Measurements from ENCODE around the gene BUD31. TPM values are rescaled to one million over a fixed set of nuclear protein-coding genes. Genes with fewer than 3 reads are reported as not detected.
A peak's percentile ranks its signal among the peaks of the same experiment; 100 is the strongest.
"Not testable (repeated sequence)": the region's sequence is repeated elsewhere in the genome, so short reads cannot be mapped to it uniquely, and the experiment has no call there.

BUD31 gene
- total RNA-seq, 4 donors from 2014 or later, result 61.8 to 82.0 (median 66.2) TPM

DNA sequence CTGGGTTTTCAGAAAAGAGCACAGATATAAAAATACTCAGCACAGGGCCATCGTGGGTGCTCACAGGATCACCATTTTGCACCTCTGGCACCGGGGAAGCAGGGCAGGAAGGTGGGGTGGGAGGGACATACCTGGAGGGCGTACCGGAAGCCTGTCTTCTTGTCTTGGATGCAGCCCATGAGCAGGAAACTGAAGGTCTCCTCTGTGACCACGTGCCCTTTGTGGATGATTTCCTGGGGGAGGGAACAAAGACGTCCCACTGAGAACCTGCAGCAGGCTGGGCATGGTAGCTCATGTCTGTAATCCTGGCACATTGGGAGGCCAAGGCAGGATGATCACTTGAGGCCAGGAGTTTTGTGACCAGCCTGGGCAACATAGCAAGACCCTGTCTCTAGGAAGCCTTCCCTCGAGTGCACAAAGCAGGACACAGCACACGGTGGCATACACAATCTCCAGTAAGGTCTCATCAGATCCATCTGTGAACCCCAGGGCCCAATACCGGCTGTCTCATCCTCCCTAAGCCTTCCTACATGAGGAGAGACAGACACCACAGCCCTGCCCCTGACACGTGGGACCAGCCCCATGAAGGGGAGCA, 20.3 kb downstream of the BUD31 start:
- H3K27me3 ChIP-seq, result no peaks in the 10 kb centered on the region
- H3K9me3 ChIP-seq, result no peaks in the 10 kb centered on the region
- no peak overlapping the region for H3K27ac ChIP-seq (replicated peaks in 1 of 4)
- H3K4me1 ChIP-seq, result no peaks in the 10 kb centered on the region
- intact Hi-C loops (cut with DNase I), result no loop called here
- WGBS, result 96% methylated on average over 7 of the region's 10 CpGs
- H3K4me3 ChIP-seq, result no peak overlapping the region
- H3K36me3 ChIP-seq, result peaks cover 40 to 93% (median 74%) of the 10 kb centered on the region in 4 donors
- TF ChIP-seq POLR2A (IDR thresholded peaks at IDR 0.05; ENCODE audit: low read depth) (no peak), EP300 (IDR thresholded peaks at IDR 0.05) (no peak), POLR2AphosphoS5 (IDR thresholded peaks at IDR 0.05) (no peak)
- TF ChIP-seq, protein P1, sequence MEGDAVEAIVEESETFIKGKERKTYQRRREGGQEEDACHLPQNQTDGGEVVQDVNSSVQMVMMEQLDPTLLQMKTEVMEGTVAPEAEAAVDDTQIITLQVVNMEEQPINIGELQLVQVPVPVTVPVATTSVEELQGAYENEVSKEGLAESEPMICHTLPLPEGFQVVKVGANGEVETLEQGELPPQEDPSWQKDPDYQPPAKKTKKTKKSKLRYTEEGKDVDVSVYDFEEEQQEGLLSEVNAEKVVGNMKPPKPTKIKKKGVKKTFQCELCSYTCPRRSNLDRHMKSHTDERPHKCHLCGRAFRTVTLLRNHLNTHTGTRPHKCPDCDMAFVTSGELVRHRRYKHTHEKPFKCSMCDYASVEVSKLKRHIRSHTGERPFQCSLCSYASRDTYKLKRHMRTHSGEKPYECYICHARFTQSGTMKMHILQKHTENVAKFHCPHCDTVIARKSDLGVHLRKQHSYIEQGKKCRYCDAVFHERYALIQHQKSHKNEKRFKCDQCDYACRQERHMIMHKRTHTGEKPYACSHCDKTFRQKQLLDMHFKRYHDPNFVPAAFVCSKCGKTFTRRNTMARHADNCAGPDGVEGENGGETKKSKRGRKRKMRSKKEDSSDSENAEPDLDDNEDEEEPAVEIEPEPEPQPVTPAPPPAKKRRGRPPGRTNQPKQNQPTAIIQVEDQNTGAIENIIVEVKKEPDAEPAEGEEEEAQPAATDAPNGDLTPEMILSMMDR (IDR thresholded peaks at IDR 0.05), result no peak
- no peak for DNase-seq (ENCODE audit: extremely low spot score)

DNA sequence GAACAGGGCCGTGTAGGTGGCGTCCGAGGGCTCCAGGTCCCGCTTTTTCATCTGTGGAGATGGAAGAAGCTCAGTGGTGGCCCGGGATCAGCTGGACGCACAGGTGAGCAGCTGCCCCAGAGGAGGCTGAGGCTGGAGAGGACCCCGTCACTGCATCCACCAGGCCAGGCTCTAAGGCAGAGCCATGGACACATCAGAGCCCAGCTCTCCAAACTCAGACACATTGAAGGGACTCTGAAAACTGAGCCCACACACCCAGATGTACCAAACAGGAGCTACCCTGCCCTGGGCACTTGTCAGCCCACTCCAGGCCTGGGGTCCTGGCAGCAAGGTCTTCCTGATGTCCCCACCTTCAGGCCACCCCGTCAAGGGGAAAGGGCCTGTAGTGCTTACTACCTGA, 21.0 kb downstream of the BUD31 start:
- DNase-seq (ENCODE audit: extremely low spot score), result no peak
- TF ChIP-seq EP300 (IDR thresholded peaks at IDR 0.05) (no peak), POLR2A (IDR thresholded peaks at IDR 0.05; ENCODE audit: low read depth) (no peak), POLR2AphosphoS5 (IDR thresholded peaks at IDR 0.05) (no peak)
- TF ChIP-seq, protein P1 (IDR thresholded peaks at IDR 0.05), result no peak
- 100% methylated on average over 7 of the region's 8 CpGs for WGBS
- no peaks in the 10 kb centered on the region for H3K27me3 ChIP-seq
- no peak overlapping the region for H3K4me3 ChIP-seq
- no peaks in the 10 kb centered on the region for H3K4me1 ChIP-seq
- intact Hi-C loops (cut with DNase I), result no loop called here
- H3K36me3 ChIP-seq, result peaks cover 40 to 93% (median 74%) of the 10 kb centered on the region in 4 donors
- no peaks in the 10 kb centered on the region for H3K9me3 ChIP-seq
- H3K27ac ChIP-seq (replicated peaks in 1 of 4), result no peak overlapping the region

DNA sequence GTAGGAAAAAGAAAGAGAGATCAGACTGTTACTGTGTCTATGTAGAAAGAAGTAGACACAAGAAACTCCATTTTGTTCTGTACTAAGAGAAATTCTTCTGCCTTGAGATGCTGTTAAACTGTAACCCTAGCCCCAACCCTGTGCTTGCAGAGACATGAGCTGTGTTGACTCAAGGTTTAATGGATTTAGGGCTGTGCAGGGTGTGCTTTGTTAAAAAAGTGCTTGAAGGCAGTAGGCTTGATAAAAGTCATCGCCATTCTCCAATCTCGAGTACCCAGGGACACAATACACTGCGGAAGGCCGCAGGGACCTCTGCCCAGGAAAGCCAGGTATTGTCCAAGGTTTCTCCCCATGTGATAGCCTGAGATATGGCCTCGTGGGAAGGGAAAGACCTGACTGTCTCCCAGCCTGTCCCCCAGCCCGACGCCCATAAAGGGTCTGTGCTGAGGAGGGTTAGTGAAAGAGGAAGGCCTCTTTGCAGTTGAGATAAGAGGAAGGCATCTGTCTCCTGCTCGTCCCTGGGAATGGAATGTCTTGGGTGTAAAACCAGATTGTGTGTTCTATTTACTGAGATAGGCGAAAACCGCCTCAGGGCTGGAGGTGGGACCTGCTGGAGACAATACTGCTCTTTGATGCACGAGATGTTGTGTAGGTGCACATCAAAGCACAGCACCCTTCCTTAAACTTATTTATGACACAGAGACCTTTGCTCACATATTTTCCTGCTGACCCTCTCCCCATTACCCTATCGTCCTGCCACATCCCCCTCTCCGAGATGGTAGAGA, 23.2 kb downstream of the BUD31 start:
- H3K27me3 ChIP-seq; DNase-seq (ENCODE audit: extremely low spot score); H3K27ac ChIP-seq (replicated peaks in 1 of 4); H3K4me3 ChIP-seq; intact Hi-C loops (cut with DNase I); H3K4me1 ChIP-seq; H3K9me3 ChIP-seq: not testable (repeated sequence)
- WGBS, result 93% methylated on average over 13 of the region's 13 CpGs
- peaks cover 36 to 85% (median 68%) of the 10 kb centered on the region in 4 donors for H3K36me3 ChIP-seq

DNA sequence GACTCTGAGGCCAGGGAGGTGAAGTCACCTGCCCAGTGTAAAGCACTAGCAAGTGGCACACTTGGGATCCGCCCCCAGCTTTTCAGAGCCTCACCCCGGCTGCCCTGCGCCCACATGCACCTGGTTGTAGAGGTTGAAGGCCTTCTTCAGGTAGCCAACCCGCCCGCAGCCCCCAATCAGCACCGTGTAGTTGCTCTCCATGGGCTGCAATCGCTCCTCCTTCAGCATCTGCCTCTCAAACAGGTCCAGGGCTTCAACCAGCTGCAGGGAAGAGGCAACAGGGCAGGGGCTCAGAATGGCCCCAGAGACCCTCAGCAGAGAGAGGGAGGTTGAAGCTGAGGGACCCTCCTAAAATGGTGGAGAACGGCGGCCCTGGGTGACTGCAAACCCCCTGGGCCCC, 24.4 kb downstream of the BUD31 start:
- peaks cover 36 to 76% (median 66%) of the 10 kb centered on the region in 4 donors for H3K36me3 ChIP-seq
- H3K9me3 ChIP-seq, result no peaks in the 10 kb centered on the region
- TF ChIP-seq, protein P1 (IDR thresholded peaks at IDR 0.05), result no peak
- TF ChIP-seq POLR2A (IDR thresholded peaks at IDR 0.05; ENCODE audit: low read depth), result no peak
- no peak for TF ChIP-seq POLR2AphosphoS5 (IDR thresholded peaks at IDR 0.05)
- no peak for TF ChIP-seq EP300 (IDR thresholded peaks at IDR 0.05)
- no peak overlapping the region for H3K4me3 ChIP-seq
- H3K27ac ChIP-seq (replicated peaks in 1 of 4), result no peak overlapping the region
- intact Hi-C loops (cut with DNase I), result no loop called here
- H3K27me3 ChIP-seq, result no peaks in the 10 kb centered on the region
- H3K4me1 ChIP-seq, result peaks cover 7 to 16% (median 10%) of the 10 kb centered on the region in 4 donors
- DNase-seq (ENCODE audit: extremely low spot score), result no peak
- 94% methylated on average over 9 of the region's 9 CpGs for WGBS

DNA sequence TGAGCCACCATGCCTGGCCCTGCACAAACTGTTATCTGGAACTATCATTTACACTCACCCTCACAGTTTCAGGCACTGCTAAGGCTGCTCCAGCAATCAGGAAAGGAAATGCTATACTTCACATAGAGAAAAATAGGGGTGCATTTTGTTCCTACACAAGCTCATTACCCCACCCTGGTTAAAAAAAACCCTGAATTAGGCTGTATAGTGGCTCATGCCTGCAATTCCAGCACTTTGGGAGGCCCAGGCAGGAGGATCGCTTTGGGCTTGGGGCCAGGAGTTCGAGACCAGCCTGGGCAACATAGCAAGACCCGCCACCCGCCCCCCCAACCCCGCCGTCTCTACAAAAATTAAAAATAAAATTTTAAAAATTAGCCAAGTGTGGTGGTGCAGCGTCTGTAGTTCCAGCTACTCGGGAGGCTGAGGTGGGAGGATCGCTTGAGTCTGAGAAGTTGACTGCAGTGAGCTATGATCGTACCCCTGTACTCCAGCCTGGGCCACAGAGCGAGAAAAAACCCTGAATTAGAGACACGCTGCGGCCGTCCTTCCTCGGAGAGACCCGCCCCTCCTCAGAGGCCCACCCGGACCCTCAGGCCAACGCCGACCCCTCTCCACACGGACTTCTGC, 29.3 kb downstream of the BUD31 start:
- Histone ChIP-seq H3K4me1 (peaks cover 25 to 46% (median 42%) of the 10 kb centered on the region in 4 donors), H3K36me3 (peaks cover 18 to 38% (median 29%) of the 10 kb centered on the region in 4 donors), H3K9me3 (no peaks in the 10 kb centered on the region), H3K27ac (replicated peaks in 1 of 4) (peak overlapping the region; percentile 86 to 91 (median 89)), H3K4me3 (peak overlapping the region; percentile 88 to 99 (median 96)), H3K27me3 (no peaks in the 10 kb centered on the region)
- DNase-seq (ENCODE audit: extremely low spot score), result no peak
- TF ChIP-seq, protein P1 (IDR thresholded peaks at IDR 0.05), result no peak
- TF ChIP-seq POLR2A (IDR thresholded peaks at IDR 0.05; ENCODE audit: low read depth) (no peak), POLR2AphosphoS5 (IDR thresholded peaks at IDR 0.05) (no peak), EP300 (IDR thresholded peaks at IDR 0.05) (no peak)
- intact Hi-C loops (cut with DNase I), result no loop called here
- 31% methylated on average over 12 of the region's 20 CpGs for WGBS
